KMS-11 (cell line): ENCODE data around the gene HOPX.

Source experiments
- H2AFZ ChIP-seq: fragments of 200-600 bp; sonication (generic); 2 replicates; pipeline ENCODE4 v1.6.1; 2016; ENCODE audit warnings: antibody characterized with exemption, mixed run types, low read depth
- H3K27ac ChIP-seq: fragments of 200-600 bp; sonication (generic); 2 replicates; pipeline ENCODE4 v1.6.1; 2016; ENCODE audit warnings: mild to moderate bottlenecking, mixed run types
- H3K27me3 ChIP-seq: fragments of 200-600 bp; sonication (generic); 2 replicates; pipeline ENCODE4 v1.6.1; 2017; ENCODE audit warnings: mild to moderate bottlenecking, low read depth, mixed run types, moderate library complexity; ENCODE audit not compliant: insufficient read depth
- H3K36me3 ChIP-seq: fragments of 200-600 bp; sonication (generic); 2 replicates; pipeline ENCODE4 v1.6.1; 2017; ENCODE audit warnings: mild to moderate bottlenecking, mixed run types; ENCODE audit not compliant: insufficient read depth
- H3K4me1 ChIP-seq: fragments of 200-600 bp; sonication (generic); 2 replicates; pipeline ENCODE4 v1.6.1; 2016; ENCODE audit warnings: mild to moderate bottlenecking, low read depth, mixed run types; ENCODE audit not compliant: poor library complexity, severe bottlenecking
- H3K4me2 ChIP-seq: fragments of 200-600 bp; sonication (generic); 2 replicates; pipeline ENCODE4 v1.7.0; 2016; ENCODE audit warnings: mild to moderate bottlenecking, mixed run types
- H3K4me3 ChIP-seq: fragments of 200-600 bp; sonication (generic); IDR thresholded peaks from 2 replicates; pipeline ENCODE4 v1.6.1; 2017; ENCODE audit warnings: low read depth, low read length, mixed read lengths; ENCODE audit not compliant: insufficient read depth
- H3K79me2 ChIP-seq: fragments of 200-600 bp; sonication (generic); 2 replicates; pipeline ENCODE4 v1.6.1; 2016; ENCODE audit warnings: low read depth, mixed run types; ENCODE audit not compliant: insufficient read depth
- H3K9ac ChIP-seq: fragments of 200-600 bp; sonication (generic); 2 replicates; pipeline ENCODE4 v1.6.1; 2016; ENCODE audit warnings: mild to moderate bottlenecking, mixed run types
- H4K20me1 ChIP-seq: fragments of 200-600 bp; sonication (generic); 2 replicates; pipeline ENCODE4 v1.6.1; 2016; ENCODE audit warnings: mild to moderate bottlenecking, mixed run types; ENCODE audit not compliant: insufficient read depth
- TF ChIP-seq, protein P1 (sequence below): fragments of 200-600 bp; sonication (generic); conservative IDR thresholded peaks from 2 replicates; pipeline ENCODE4 v1.6.1; 2017; ENCODE audit warnings: low read depth, mild to moderate bottlenecking, antibody characterized with exemption, low read length, moderate library complexity, mixed read lengths

Gene HOPX

DNA sequence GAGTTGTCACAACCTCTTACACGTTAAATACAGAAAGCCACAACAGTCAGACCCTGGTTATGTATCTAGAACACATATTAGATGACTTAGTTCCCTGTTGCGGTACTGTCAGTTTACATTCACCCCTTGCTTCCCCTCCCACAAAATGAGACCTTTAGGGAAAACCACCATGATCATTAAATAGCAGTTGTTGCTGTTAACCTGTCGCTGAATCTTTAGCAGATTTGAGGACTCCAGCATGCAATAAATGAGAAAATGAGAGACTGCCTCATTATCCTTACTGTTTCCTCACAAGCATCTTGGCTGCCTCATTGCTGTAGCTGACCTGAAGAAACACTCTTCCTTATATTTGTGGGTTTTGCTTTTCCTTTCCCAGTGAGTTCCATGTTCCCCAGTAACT is 77.8 kb downstream of the HOPX start:
- TF ChIP-seq, protein P1, sequence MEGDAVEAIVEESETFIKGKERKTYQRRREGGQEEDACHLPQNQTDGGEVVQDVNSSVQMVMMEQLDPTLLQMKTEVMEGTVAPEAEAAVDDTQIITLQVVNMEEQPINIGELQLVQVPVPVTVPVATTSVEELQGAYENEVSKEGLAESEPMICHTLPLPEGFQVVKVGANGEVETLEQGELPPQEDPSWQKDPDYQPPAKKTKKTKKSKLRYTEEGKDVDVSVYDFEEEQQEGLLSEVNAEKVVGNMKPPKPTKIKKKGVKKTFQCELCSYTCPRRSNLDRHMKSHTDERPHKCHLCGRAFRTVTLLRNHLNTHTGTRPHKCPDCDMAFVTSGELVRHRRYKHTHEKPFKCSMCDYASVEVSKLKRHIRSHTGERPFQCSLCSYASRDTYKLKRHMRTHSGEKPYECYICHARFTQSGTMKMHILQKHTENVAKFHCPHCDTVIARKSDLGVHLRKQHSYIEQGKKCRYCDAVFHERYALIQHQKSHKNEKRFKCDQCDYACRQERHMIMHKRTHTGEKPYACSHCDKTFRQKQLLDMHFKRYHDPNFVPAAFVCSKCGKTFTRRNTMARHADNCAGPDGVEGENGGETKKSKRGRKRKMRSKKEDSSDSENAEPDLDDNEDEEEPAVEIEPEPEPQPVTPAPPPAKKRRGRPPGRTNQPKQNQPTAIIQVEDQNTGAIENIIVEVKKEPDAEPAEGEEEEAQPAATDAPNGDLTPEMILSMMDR, result no peak
- H4K20me1 ChIP-seq, result no peaks in the 10 kb centered on the region
- H3K36me3 ChIP-seq, result no peaks in the 10 kb centered on the region
- no peak overlapping the region for H2AFZ ChIP-seq
- no peaks in the 10 kb centered on the region for H3K4me1 ChIP-seq
- no peaks in the 10 kb centered on the region for H3K79me2 ChIP-seq
- no peak overlapping the region for H3K9ac ChIP-seq
- H3K27me3 ChIP-seq, result no peaks in the 10 kb centered on the region
- no peak overlapping the region for H3K4me3 ChIP-seq
- no peak overlapping the region for H3K27ac ChIP-seq
- H3K4me2 ChIP-seq, result no peak overlapping the region
